ENCODE measurements around the gene CHST1.

GRCh38 chr11:45684440-45684839, 19.0 kb upstream of the CHST1 start:
- TF ChIP-seq EZH2 (IDR thresholded peaks at IDR 0.05; ENCODE audit: low read length, unreplicated experiment) (no peak), CTCF (conservative IDR thresholded peaks at IDR 0.05; ENCODE audit: low read depth, low read length) (no peak), EZH2phosphoT487 (IDR thresholded peaks at IDR 0.05; ENCODE audit: borderline replicate concordance, low read length) (no peak)

Data from PC-3 (cell line).